Right atrium auricular region (tissue), 2 donors: Measurements from ENCODE around the gene MT2A. TPM values are rescaled to one million over a fixed set of nuclear protein-coding genes. Genes with fewer than 3 reads are reported as not detected.

Experiments used
- DNase-seq: peaks from one replicate; pipeline ENCODE4 v3.0.0-alpha.2; 2019; ENCODE audit warnings: low spot score
- H3K27ac ChIP-seq, 2 donors: fragments of 200-600 bp; sonication (generic); 1 replicate in 1 of 2; 2 replicates in 1 of 2; pipeline ENCODE4 v1.5.1; 2016 to 2019
- H3K27me3 ChIP-seq, 2 donors: fragments of 200-600 bp; sonication (generic); one replicate each; pipeline versions ENCODE4 v1.5.1 to v1.6.0; 2017 to 2019
- H3K36me3 ChIP-seq: fragments of 200-600 bp; sonication (generic); one replicate; pipeline ENCODE4 v1.5.1; 2016
- H3K4me1 ChIP-seq, 2 donors: fragments of 200-600 bp; sonication (generic); one replicate each; pipeline versions ENCODE4 v1.5.1 to v1.6.0; 2017 to 2019
- H3K4me3 ChIP-seq, 2 donors: fragments of 200-600 bp; sonication (generic); 1 replicate in 1 of 2; 2 replicates in 1 of 2; pipeline ENCODE4 v1.5.1; 2017 to 2019; ENCODE audit warnings: mild to moderate bottlenecking in 1 of 2, moderate library complexity in 1 of 2
- H3K9me3 ChIP-seq, 2 donors: fragments of 200-600 bp; sonication (generic); one replicate each; pipeline ENCODE4 v1.5.1; 2019
- total RNA-seq, 2 donors: library from RNA; depleted of rRNA; stranded (reverse); fragments of >200 nt; gene quantifications; one replicate each; pipeline ENCODE4 v1.1.0, GENCODE V29; 2016
- TF ChIP-seq, protein P1 (sequence below), 2 donors: fragments of 200-600 bp; sonication (generic); IDR thresholded peaks; one replicate each; pipeline ENCODE4 v1.5.1; 2019; ENCODE audit warnings: antibody characterized with exemption in 2 of 2

Gene MT2A
- 100 to 1,000 TPM in 1 of 2 donors, 10 to 100 TPM in 1; 33.3 to 118 TPM for total RNA-seq

DNA sequence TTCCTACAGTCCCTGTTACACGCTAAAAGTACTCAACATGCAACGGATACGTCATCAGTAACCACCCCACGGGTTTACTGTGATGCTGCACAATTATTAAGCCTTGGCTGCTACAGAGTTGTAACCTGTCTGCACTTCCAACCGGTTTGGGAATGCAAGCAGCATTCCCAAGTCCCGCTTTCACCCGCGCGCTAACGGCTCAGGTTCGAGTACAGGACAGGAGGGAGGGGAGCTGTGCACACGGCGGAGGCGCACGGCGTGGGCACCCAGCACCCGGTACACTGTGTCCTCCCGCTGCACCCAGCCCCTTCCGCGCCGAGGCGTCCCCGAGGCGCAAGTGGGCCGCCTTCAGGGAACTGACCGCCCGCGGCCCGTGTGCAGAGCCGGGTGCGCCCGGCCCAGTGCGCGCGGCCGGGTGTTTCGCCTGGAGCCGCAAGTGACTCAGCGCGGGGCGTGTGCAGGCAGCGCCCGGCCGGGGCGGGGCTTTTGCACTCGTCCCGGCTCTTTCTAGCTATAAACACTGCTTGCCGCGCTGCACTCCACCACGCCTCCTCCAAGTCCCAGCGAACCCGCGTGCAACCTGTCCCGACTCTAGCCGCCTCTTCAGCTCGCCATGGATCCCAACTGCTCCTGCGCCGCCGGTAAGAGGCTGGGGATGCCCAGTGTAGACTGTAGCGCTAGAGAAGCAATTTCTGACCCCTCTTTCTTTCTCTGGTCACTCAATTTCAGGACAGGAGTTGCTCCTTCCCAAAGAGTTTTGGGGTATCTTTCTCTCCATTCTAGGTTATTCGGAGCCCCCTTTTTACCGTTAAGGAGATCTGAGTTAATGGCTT lies at the start of gene MT2A:
Gene MT2A, plus strand, starts transcription at position 542 of the 833 bp plus-strand sequence. Its CDS starts 72 bp downstream, at position 614.
- Histone ChIP-seq H3K27me3 (no peaks in the 10 kb centered on the region), H3K27ac (peak within 1 kb of the TSS; percentile 92 to 98), H3K4me3 (peak within 1 kb of the TSS; percentile 60 to 70), H3K9me3 (no peaks in the 10 kb centered on the region), H3K36me3 (no peaks in the 10 kb centered on the region), H3K4me1 (peaks cover 0 to 63% of the 10 kb centered on the region in 2 donors)
- TF ChIP-seq, protein P1, sequence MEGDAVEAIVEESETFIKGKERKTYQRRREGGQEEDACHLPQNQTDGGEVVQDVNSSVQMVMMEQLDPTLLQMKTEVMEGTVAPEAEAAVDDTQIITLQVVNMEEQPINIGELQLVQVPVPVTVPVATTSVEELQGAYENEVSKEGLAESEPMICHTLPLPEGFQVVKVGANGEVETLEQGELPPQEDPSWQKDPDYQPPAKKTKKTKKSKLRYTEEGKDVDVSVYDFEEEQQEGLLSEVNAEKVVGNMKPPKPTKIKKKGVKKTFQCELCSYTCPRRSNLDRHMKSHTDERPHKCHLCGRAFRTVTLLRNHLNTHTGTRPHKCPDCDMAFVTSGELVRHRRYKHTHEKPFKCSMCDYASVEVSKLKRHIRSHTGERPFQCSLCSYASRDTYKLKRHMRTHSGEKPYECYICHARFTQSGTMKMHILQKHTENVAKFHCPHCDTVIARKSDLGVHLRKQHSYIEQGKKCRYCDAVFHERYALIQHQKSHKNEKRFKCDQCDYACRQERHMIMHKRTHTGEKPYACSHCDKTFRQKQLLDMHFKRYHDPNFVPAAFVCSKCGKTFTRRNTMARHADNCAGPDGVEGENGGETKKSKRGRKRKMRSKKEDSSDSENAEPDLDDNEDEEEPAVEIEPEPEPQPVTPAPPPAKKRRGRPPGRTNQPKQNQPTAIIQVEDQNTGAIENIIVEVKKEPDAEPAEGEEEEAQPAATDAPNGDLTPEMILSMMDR (IDR thresholded peaks at IDR 0.05) = no peak
- DNase-seq = peak; percentile 98

DNA sequence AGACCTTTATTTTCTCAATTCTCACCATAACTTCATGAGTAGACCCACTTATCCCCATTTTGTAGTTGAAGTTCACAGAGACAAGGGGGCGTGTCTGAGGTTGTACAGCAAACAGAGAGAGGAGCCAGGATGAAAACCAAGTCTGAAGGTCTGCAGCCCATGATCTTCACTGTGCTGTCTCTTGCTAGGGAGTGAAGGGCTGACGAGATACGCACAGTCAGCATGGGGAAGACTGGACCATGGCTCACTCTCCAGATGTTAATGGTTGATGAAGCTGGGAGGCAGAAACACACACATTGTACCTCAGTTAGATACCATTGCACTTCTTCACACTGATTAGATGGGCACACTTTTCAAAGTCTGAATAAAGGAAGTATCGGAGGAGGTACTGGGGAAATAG lies 49.3 kb upstream of the MT2A start:
- Histone ChIP-seq H3K9me3 (no peaks in the 10 kb centered on the region), H3K4me1 (no peaks in the 10 kb centered on the region), H3K36me3 (no peaks in the 10 kb centered on the region), H3K4me3 (no peak overlapping the region), H3K27ac (no peak overlapping the region), H3K27me3 (no peaks in the 10 kb centered on the region)
- TF ChIP-seq, protein P1 (IDR thresholded peaks at IDR 0.05) = no peak
- no peak for DNase-seq

DNA sequence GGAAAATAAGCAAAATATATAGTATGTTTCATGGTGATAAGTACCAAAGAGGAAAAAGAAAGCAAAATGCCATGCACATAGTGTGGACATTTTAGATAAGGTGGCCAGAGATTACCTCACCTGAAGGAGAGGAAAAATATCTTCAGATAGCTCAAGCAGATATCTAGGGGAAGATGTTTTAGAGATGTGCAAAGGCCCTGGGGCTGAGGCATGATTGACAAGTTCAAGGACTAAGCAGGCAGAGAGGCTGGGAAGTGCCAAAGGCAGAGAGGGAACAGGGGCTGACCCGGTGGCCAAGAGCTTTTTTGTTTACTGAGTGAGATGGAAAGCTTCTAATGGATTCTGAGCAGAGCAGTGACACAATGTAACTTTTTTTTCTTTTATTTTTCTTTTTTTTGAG lies 47.9 kb upstream of the MT2A start:
- H3K27ac ChIP-seq = no peak overlapping the region
- H3K36me3 ChIP-seq = no peaks in the 10 kb centered on the region
- no peak for DNase-seq
- H3K4me1 ChIP-seq = no peaks in the 10 kb centered on the region
- H3K4me3 ChIP-seq = no peak overlapping the region
- no peaks in the 10 kb centered on the region for H3K27me3 ChIP-seq
- TF ChIP-seq, protein P1 (IDR thresholded peaks at IDR 0.05) = no peak
- H3K9me3 ChIP-seq = no peaks in the 10 kb centered on the region

DNA sequence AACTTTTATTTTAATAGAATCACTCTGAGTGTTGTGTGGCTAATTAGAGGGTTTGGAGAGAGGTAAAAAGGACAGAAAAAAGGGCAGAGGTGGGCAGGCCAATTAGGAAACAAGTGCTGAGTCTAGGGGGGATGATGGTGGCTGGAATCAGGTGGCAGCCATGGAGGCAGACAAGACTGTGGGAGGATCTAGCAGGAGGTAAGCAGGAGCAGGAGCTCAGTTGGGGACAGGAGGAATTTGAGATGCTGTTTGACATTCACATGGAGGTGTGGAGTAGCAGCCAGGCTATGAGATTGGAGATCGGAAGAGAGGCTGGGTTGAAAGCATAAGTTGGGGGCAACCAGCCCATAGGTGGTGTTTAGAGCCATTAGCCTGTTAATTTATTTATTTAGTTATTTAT lies 47.3 kb upstream of the MT2A start:
- Histone ChIP-seq H3K36me3 (no peaks in the 10 kb centered on the region), H3K27me3 (no peaks in the 10 kb centered on the region), H3K4me1 (no peaks in the 10 kb centered on the region), H3K27ac (no peak overlapping the region), H3K4me3 (no peak overlapping the region), H3K9me3 (no peaks in the 10 kb centered on the region)
- TF ChIP-seq, protein P1 (IDR thresholded peaks at IDR 0.05) = no peak
- DNase-seq = no peak

DNA sequence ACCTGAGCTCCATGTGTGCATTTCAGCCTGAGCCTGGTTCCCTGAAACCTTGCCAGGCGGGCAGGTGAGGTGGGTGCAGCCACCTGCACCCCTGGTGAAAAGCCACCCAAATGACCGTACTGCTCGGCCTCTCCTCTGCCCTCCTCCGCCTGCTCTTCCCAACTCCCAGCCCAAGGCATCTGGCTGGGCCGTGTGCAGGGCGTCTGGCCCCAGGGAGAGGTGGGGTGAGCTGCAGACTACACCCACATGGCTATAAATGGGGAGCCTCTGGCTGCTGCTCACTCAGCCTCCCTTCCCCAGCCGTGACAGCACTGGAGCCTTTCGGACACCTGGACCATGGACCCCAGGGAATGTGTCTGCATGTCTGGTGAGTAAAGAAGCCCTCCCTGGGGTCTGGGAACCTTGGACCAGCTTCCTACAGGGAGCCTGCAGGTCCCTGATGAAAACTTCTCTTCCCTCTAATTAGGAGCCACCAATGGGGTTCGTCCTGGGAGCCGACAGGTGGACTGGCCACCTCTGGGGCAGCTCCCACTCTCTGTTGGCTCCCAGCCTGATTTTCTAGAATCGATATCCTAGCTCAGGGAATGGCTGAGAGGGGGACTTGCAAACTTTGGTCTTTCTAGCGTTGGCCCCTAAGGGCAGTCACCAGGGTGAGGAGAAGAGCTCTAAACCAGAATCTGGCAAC lies 43.4 kb upstream of the MT2A start, which contains the start of gene MT4:
Gene MT4, plus strand, starts transcription at position 281 of the 685 bp plus-strand sequence. Its CDS starts 56 bp downstream, at position 337.
- H3K36me3 ChIP-seq = no peaks in the 10 kb centered on the region
- DNase-seq = no peak
- H3K9me3 ChIP-seq = no peaks in the 10 kb centered on the region
- no peaks in the 10 kb centered on the region for H3K27me3 ChIP-seq
- no peaks in the 10 kb centered on the region for H3K4me1 ChIP-seq
- H3K27ac ChIP-seq = no peak within 1 kb of the TSS
- H3K4me3 ChIP-seq = no peak within 1 kb of the TSS
- TF ChIP-seq, protein P1 (IDR thresholded peaks at IDR 0.05) = no peak
